Neuronal stem cell (in vitro differentiated cells): ENCODE measurements around the gene SOX3.
A peak's percentile ranks its signal among the peaks of the same experiment; 100 is the strongest.

Experiments used
- DNase-seq: peaks from one replicate; pipeline ENCODE4 v3.0.0-alpha.2; 2013; ENCODE audit warnings: low spot score
- H2AFZ ChIP-seq: one replicate; pipeline ENCODE4 v1.6.1; 2013; ENCODE audit warnings: mild to moderate bottlenecking, low read length, inconsistent platforms
- H2AK5ac ChIP-seq: 2 replicates; pipeline ENCODE4 v1.6.1; 2013; ENCODE audit warnings: low read depth, mild to moderate bottlenecking, inconsistent platforms, low read length, moderate library complexity, mixed read lengths
- H2BK120ac ChIP-seq: 2 replicates; pipeline ENCODE4 v1.6.1; 2013; ENCODE audit warnings: low read depth, mild to moderate bottlenecking, inconsistent platforms, low read length, moderate library complexity, mixed read lengths
- H2BK12ac ChIP-seq: one replicate; pipeline ENCODE4 v1.6.1; 2013; ENCODE audit warnings: low read length, inconsistent platforms
- H2BK15ac ChIP-seq: 2 replicates; pipeline ENCODE4 v1.6.1; 2013; ENCODE audit warnings: mild to moderate bottlenecking, low read length, inconsistent platforms, mixed read lengths
- H2BK5ac ChIP-seq: one replicate; pipeline ENCODE4 v1.6.1; 2013; ENCODE audit warnings: inconsistent platforms, mild to moderate bottlenecking, low read length, moderate library complexity
- H3K14ac ChIP-seq: one replicate; pipeline ENCODE4 v1.6.1; 2013; ENCODE audit warnings: low read length, inconsistent platforms
- H3K18ac ChIP-seq: 2 replicates; pipeline ENCODE4 v1.6.1; 2013; ENCODE audit warnings: low read length, inconsistent platforms
- H3K23ac ChIP-seq: 2 replicates; pipeline ENCODE4 v1.6.1; 2013; ENCODE audit warnings: low read depth, mild to moderate bottlenecking, mixed read lengths, low read length, inconsistent platforms; ENCODE audit not compliant: poor library complexity
- H3K27ac ChIP-seq: replicated peaks from 3 replicates; pipeline ENCODE4 v1.5.1; 2013; ENCODE audit warnings: low read length, inconsistent platforms
- H3K27me3 ChIP-seq, 3 experiments: 2 replicates each; pipeline ENCODE4 v1.6.1; 2013; ENCODE audit warnings: low read length in 3 of 3, mild to moderate bottlenecking in 2 of 3, inconsistent platforms in 1 of 3, low read depth in 1 of 3, mixed read lengths in 1 of 3, moderate library complexity in 1 of 3; ENCODE audit not compliant: control insufficient read depth in 3 of 3, insufficient read depth in 3 of 3
- H3K36me3 ChIP-seq, 2 donors: replicated peaks in 1 of 2; 2 replicates each; pipeline ENCODE4 v1.6.1; 2013; ENCODE audit warnings: low read length in 2 of 2; ENCODE audit not compliant: control insufficient read depth in 2 of 2, insufficient read depth in 2 of 2
- H3K4ac ChIP-seq: 2 replicates; pipeline ENCODE4 v1.6.1; 2013; ENCODE audit warnings: inconsistent platforms, mild to moderate bottlenecking, low read length, moderate library complexity
- H3K4me1 ChIP-seq, 2 donors: 1 replicate in 1 of 2; 2 replicates in 1 of 2; pipeline ENCODE4 v1.6.1; 2013; ENCODE audit warnings: low read length in 2 of 2, low read depth in 1 of 2; ENCODE audit not compliant: control insufficient read depth in 2 of 2, insufficient read depth in 1 of 2
- H3K4me2 ChIP-seq: one replicate; pipeline ENCODE4 v1.6.1; 2013; ENCODE audit warnings: mild to moderate bottlenecking, low read length, inconsistent platforms; ENCODE audit not compliant: insufficient read depth, poor library complexity, severe bottlenecking
- H3K4me3 ChIP-seq, 2 donors: 2 replicates each; pipeline ENCODE4 v1.5.1; 2013; ENCODE audit warnings: low read length in 2 of 2, mild to moderate bottlenecking in 2 of 2, inconsistent platforms in 1 of 2, moderate library complexity in 1 of 2
- H3K79me1 ChIP-seq: one replicate; pipeline ENCODE4 v1.6.1; 2013; ENCODE audit warnings: low read depth, mild to moderate bottlenecking, inconsistent platforms, low read length, moderate library complexity
- H3K9ac ChIP-seq: one replicate; pipeline ENCODE4 v1.6.1; 2013; ENCODE audit warnings: mild to moderate bottlenecking, low read depth, low read length, inconsistent platforms; ENCODE audit not compliant: poor library complexity
- H3K9me3 ChIP-seq, 2 donors: replicated peaks in 1 of 2; 2 replicates each; pipeline versions ENCODE3 to v1.6.1; 2013; ENCODE audit warnings: low read length in 2 of 2, mild to moderate bottlenecking in 2 of 2, inconsistent platforms in 1 of 2, low read depth in 1 of 2, mixed read lengths in 1 of 2, moderate library complexity in 1 of 2; ENCODE audit not compliant: control insufficient read depth in 2 of 2, insufficient read depth in 1 of 2
- H4K8ac ChIP-seq: one replicate; pipeline ENCODE4 v1.6.1; 2013; ENCODE audit warnings: low read depth, mild to moderate bottlenecking, inconsistent platforms, low read length, moderate library complexity
- H4K91ac ChIP-seq: one replicate; pipeline ENCODE4 v1.6.1; 2013; ENCODE audit warnings: low read length, low read depth, mild to moderate bottlenecking, inconsistent platforms; ENCODE audit not compliant: poor library complexity
- WGBS, 2 donors: extraction: QIAGEN DNeasy Blood & Tissue Kit; methylation state at CpG; one replicate each; pipeline ENCODE4 v1.1.7; 2013; ENCODE audit warnings: missing lambda C conversion rate in 2 of 2, mixed read lengths in 1 of 2; ENCODE audit not compliant: insufficient read length in 2 of 2, insufficient replicate concordance in 1 of 2; ENCODE audit errors: extremely low coverage in 2 of 2; 5-methylcytosine and 5-hydroxymethylcytosine counted together

SOX3 gene

GRCh38 chrX:140524556-140524955 is 19.7 kb upstream of the SOX3 start:
- H2AK5ac ChIP-seq = no peak overlapping the region
- H2BK12ac ChIP-seq = no peak overlapping the region
- no peak overlapping the region for H2BK120ac ChIP-seq
- no CpG with 5 or more reads among the region's 2 CpGs for WGBS, 2 donors
- no peak overlapping the region for H3K4me2 ChIP-seq
- no peak overlapping the region for H3K23ac ChIP-seq
- peaks cover 0 to 5% of the 10 kb centered on the region in 2 donors for H3K4me1 ChIP-seq
- no peak overlapping the region for H2BK15ac ChIP-seq
- no peak overlapping the region for H3K27ac ChIP-seq
- no peak overlapping the region for H4K91ac ChIP-seq
- no peak overlapping the region for H4K8ac ChIP-seq
- no peaks in the 10 kb centered on the region for H3K36me3 ChIP-seq
- no peak overlapping the region for H3K18ac ChIP-seq
- H2BK5ac ChIP-seq = no peak overlapping the region
- no peak overlapping the region for H3K14ac ChIP-seq
- H3K9me3 ChIP-seq = no peaks in the 10 kb centered on the region
- H3K79me1 ChIP-seq = no peaks in the 10 kb centered on the region
- no peak for DNase-seq
- no peak overlapping the region for H2AFZ ChIP-seq
- no peak overlapping the region for H3K4ac ChIP-seq
- H3K4me3 ChIP-seq = no peak overlapping the region
- no peak overlapping the region for H3K9ac ChIP-seq
- H3K27me3 ChIP-seq = peaks cover 0 to 5% (median 0%) of the 10 kb centered on the region in 3 experiments

- no CpG with 5 or more reads among the region's 5 CpGs for WGBS, 2 donors
- no peak overlapping the region for H3K23ac ChIP-seq
- no peak overlapping the region for H3K27ac ChIP-seq
Measured at GRCh38 chrX:140521393-140521792, 16.5 kb upstream of the SOX3 start.

DNA sequence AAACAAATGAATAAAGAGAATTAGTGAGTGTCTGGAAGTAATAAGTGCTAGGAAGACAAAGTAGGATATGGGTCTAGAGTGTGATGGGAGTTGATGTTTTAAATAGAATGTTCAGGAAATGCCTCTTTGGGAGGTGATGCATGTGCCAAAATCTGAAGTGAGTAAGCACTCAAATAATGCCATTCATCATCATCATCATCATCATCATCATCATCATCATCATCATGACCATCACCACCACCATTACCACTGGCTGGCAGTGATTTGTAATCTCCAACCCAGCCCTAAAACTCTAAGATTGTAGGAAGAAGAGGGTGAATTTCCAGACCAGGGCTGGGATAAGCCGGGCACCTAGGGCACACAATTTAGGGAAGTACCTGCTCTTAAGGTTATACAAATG is 9.7 kb upstream of the SOX3 start:
- Histone ChIP-seq H2AFZ (no peak overlapping the region), H2BK15ac (no peak overlapping the region), H3K4me1 (peaks cover 0 to 4% of the 10 kb centered on the region in 2 donors), H3K4ac (no peak overlapping the region), H2BK12ac (no peak overlapping the region), H3K9ac (no peak overlapping the region), H3K9me3 (no peaks in the 10 kb centered on the region), H3K4me3 (no peak overlapping the region), H3K23ac (no peak overlapping the region), H3K4me2 (no peak overlapping the region), H2BK120ac (no peak overlapping the region), H3K79me1 (no peaks in the 10 kb centered on the region), H3K27ac (no peak overlapping the region), H3K14ac (no peak overlapping the region), H4K91ac (no peak overlapping the region), H3K27me3 (peaks cover 3 to 32% (median 18%) of the 10 kb centered on the region in 3 experiments), H3K36me3 (no peaks in the 10 kb centered on the region), H4K8ac (no peak overlapping the region), H2BK5ac (no peak overlapping the region), H2AK5ac (no peak overlapping the region), H3K18ac (no peak overlapping the region)
- no peak for DNase-seq
- WGBS, 2 donors = no CpG with 5 or more reads among the region's 1 CpG

More at GRCh38 chrX:140521393-140521792, 16.5 kb upstream of the SOX3 start:
- Histone ChIP-seq H2BK15ac (no peak overlapping the region), H2BK12ac (no peak overlapping the region), H3K18ac (no peak overlapping the region), H2BK120ac (no peak overlapping the region), H3K9ac (no peak overlapping the region), H3K4me3 (no peak overlapping the region), H3K4me2 (no peak overlapping the region), H3K4ac (no peak overlapping the region), H4K8ac (no peak overlapping the region), H3K36me3 (no peaks in the 10 kb centered on the region), H3K27me3 (peaks cover 0 to 5% (median 0%) of the 10 kb centered on the region in 3 experiments), H2AFZ (no peak overlapping the region), H2BK5ac (no peak overlapping the region), H2AK5ac (no peak overlapping the region), H3K14ac (no peak overlapping the region), H3K9me3 (no peaks in the 10 kb centered on the region), H4K91ac (no peak overlapping the region), H3K79me1 (no peaks in the 10 kb centered on the region), H3K4me1 (peaks cover 0 to 4% of the 10 kb centered on the region in 2 donors)
- no peak for DNase-seq

DNA sequence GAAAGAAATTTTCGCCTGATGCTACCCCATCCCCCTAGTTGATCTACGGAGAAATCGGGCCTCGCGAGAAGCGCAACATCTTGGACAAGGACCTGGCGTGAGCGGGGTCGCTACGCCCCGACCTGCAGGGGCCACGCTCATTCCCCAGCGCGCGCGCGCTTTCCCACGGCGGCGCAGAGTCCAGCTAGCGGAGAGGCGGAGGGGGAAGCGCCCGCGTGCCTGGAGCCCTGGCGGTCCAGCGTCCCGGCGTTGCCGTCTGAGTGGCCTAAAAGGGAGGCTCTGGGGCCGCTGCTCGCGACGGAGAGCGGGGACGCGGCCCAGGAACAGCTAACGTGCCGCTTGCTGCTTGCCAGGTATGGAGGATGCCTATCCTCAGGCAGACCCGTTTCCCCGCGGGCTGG is 6.0 kb upstream of the SOX3 start:
- H3K27ac ChIP-seq = no peak overlapping the region
- no peak overlapping the region for H3K14ac ChIP-seq
- H2AK5ac ChIP-seq = no peak overlapping the region
- no peak overlapping the region for H3K9ac ChIP-seq
- no peak overlapping the region for H2AFZ ChIP-seq
- no peaks in the 10 kb centered on the region for H3K79me1 ChIP-seq
- H2BK12ac ChIP-seq = no peak overlapping the region
- no peak overlapping the region for H3K4ac ChIP-seq
- H3K36me3 ChIP-seq = no peaks in the 10 kb centered on the region
- peaks cover 8 to 10% of the 10 kb centered on the region in 2 donors for H3K4me1 ChIP-seq
- WGBS, 2 donors = no CpG with 5 or more reads among the region's 42 CpGs
- no peak overlapping the region for H2BK5ac ChIP-seq
- H2BK120ac ChIP-seq = no peak overlapping the region
- no peaks in the 10 kb centered on the region for H3K9me3 ChIP-seq
- DNase-seq = no peak
- peaks cover 3 to 65% (median 29%) of the 10 kb centered on the region in 3 experiments for H3K27me3 ChIP-seq
- no peak overlapping the region for H3K23ac ChIP-seq
- H3K18ac ChIP-seq = peak overlapping the region; percentile 52
- no peak overlapping the region for H2BK15ac ChIP-seq
- H4K91ac ChIP-seq = no peak overlapping the region
- peak overlapping the region; percentile 49 for H3K4me2 ChIP-seq
- peak overlapping the region in 1 of 2 donors; percentile 65 for H3K4me3 ChIP-seq
- H4K8ac ChIP-seq = peak overlapping the region; percentile 3
